ENCODE data around the gene CCDC172.

- TF ChIP-seq CTCF (IDR thresholded peaks at IDR 0.05) (no peak), POLR2A (IDR thresholded peaks at IDR 0.05) (no peak)
These were observed 7.6 kb downstream of the CCDC172 start for GRCh38 chr10:116331815-116332214.

Data from Peyer's patch (tissue), 4 donors.